Muscle of back (tissue), 13 donors: ENCODE results near the gene UBE2E3. TPM values are rescaled to one million over a fixed set of nuclear protein-coding genes. Genes with fewer than 3 reads are reported as not detected.
"Not testable (repeated sequence)": the region's sequence is repeated elsewhere in the genome, so short reads cannot be mapped to it uniquely, and the experiment has no call there.

Experiments used
- DNase-seq, 3 donors: peaks; one replicate each; pipeline versions ENCODE4 v3.0.0 to v3.0.0-alpha.2; 2013
- long read RNA-seq, 9 donors: transcript quantifications; one replicate each; lab custom pipeline, GENCODE V29; 2026
- polyA plus RNA-seq, 10 donors: library from polyadenylated mRNA; unstranded; fragments of 120-200 nt; gene quantifications; one replicate each; pipeline ENCODE4 v1.2.1, GENCODE V29; 2013; ENCODE audit not compliant: insufficient read length in 10 of 10

The UBE2E3 gene
- 100 to 1,000 TPM; 113 to 152 (median 135) TPM for polyA plus RNA-seq
- long read RNA-seq, donor 1, transcript UBE2E3-202 (6 exons, 1,570 nt): major isoform, 40 of 91 reads
- long read RNA-seq, donor 1, partial matches to known transcripts: 39 of 91 reads
- long read RNA-seq, donor 1, other reads (novel, unspliced or antisense): 6 of 91 reads
- long read RNA-seq, donor 2, transcript UBE2E3-202 (6 exons, 1,570 nt): major isoform, 21 of 55 reads
- long read RNA-seq, donor 2, partial matches to known transcripts: 26 of 55 reads
- long read RNA-seq, donor 2, other reads (novel, unspliced or antisense): 5 of 55 reads
- long read RNA-seq, donor 3: 0 reads
- long read RNA-seq, donor 4, transcript UBE2E3-202 (6 exons, 1,570 nt): major isoform, 27 of 48 reads
- long read RNA-seq, donor 4, partial matches to known transcripts: 14 of 48 reads
- long read RNA-seq, donor 4, other reads (novel, unspliced or antisense): 6 of 48 reads
- long read RNA-seq, donor 5, transcript UBE2E3-202 (6 exons, 1,570 nt): major isoform, 28 of 103 reads
- long read RNA-seq, donor 5, partial matches to known transcripts: 62 of 103 reads
- long read RNA-seq, donor 5, other reads (novel, unspliced or antisense): 5 of 103 reads
- long read RNA-seq, donor 6, transcript UBE2E3-212 (4 exons, 499 nt): minor isoform, 5 of 94 reads
- long read RNA-seq, donor 6, transcript UBE2E3-202 (6 exons, 1,570 nt): major isoform, 54 of 94 reads
- long read RNA-seq, donor 6, transcript UBE2E3-209 (6 exons, 1,556 nt): minor isoform, 5 of 94 reads
- long read RNA-seq, donor 6, partial matches to known transcripts: 30 of 94 reads
- long read RNA-seq, donor 6, other reads (novel, unspliced or antisense): 0 of 94 reads
- long read RNA-seq, donor 7, transcript UBE2E3-202 (6 exons, 1,570 nt): major isoform, 24 of 51 reads
- long read RNA-seq, donor 7, partial matches to known transcripts: 16 of 51 reads
- long read RNA-seq, donor 7, other reads (novel, unspliced or antisense): 10 of 51 reads
- long read RNA-seq, donor 8, transcript UBE2E3-202 (6 exons, 1,570 nt): major isoform, 30 of 105 reads
- long read RNA-seq, donor 8, partial matches to known transcripts: 62 of 105 reads
- long read RNA-seq, donor 8, other reads (novel, unspliced or antisense): 8 of 105 reads
- long read RNA-seq, donor 9, transcript UBE2E3-202 (6 exons, 1,570 nt): major isoform, 5 of 5 reads
- long read RNA-seq, donor 9, partial matches to known transcripts: 0 of 5 reads
- long read RNA-seq, donor 9, other reads (novel, unspliced or antisense): 0 of 5 reads

- peak; percentile 78 to 93 (median 92) for DNase-seq
Observed at GRCh38 chr2:180980106-180980942, at the start of gene UBE2E3. UBE2E3 (plus strand) TSS chr2:180980605; CDS start chr2:180982043, 1,438 bp downstream.

- DNase-seq: no peak
Observed at GRCh38 chr2:180931841-180932240, 48.6 kb upstream of the UBE2E3 start.

- no peak for DNase-seq
Observed at GRCh38 chr2:180933332-180933731, 47.1 kb upstream of the UBE2E3 start.

GRCh38 chr2:180934911-180935310 is 45.5 kb upstream of the UBE2E3 start:
- no peak for DNase-seq

GRCh38 chr2:180937480-180937879 is 42.9 kb upstream of the UBE2E3 start:
- DNase-seq: not testable (repeated sequence)

- no peak for DNase-seq
Observed at GRCh38 chr2:180938451-180938850, 42.0 kb upstream of the UBE2E3 start.

- DNase-seq: no peak
Observed at GRCh38 chr2:180943275-180943674, 37.1 kb upstream of the UBE2E3 start.

GRCh38 chr2:180944372-180944771 is 36.0 kb upstream of the UBE2E3 start:
- no peak for DNase-seq

- DNase-seq: no peak
Observed at GRCh38 chr2:180947208-180947689, 33.2 kb upstream of the UBE2E3 start.

- DNase-seq: no peak
Observed at GRCh38 chr2:180949896-180950295, 30.5 kb upstream of the UBE2E3 start.

GRCh38 chr2:180952082-180952481 is 28.3 kb upstream of the UBE2E3 start:
- DNase-seq: no peak

- no peak for DNase-seq
Observed at GRCh38 chr2:180952731-180953336, 27.6 kb upstream of the UBE2E3 start.

GRCh38 chr2:180953550-180953949 is 26.9 kb upstream of the UBE2E3 start:
- DNase-seq: no peak

- peak; percentile 38 to 83 (median 64) for DNase-seq
Observed at GRCh38 chr2:180955101-180955500, 25.3 kb upstream of the UBE2E3 start.

GRCh38 chr2:180959787-180960186 is 20.6 kb upstream of the UBE2E3 start:
- no peak for DNase-seq

- DNase-seq: no peak
Observed at GRCh38 chr2:180960982-180961381, 19.4 kb upstream of the UBE2E3 start.

- DNase-seq: no peak
Observed at GRCh38 chr2:180962727-180963314, 17.6 kb upstream of the UBE2E3 start.

GRCh38 chr2:180966378-180966777 is 14.0 kb upstream of the UBE2E3 start:
- DNase-seq: no peak

- no peak for DNase-seq
Observed at GRCh38 chr2:180969124-180969523, 11.3 kb upstream of the UBE2E3 start.

- DNase-seq: no peak
Observed at GRCh38 chr2:180970016-180970415, 10.4 kb upstream of the UBE2E3 start.
